GM21423 (cell line): Measurements from ENCODE around the gene AANAT.

Experiments used
- ATAC-seq: cut with Tn5 transposase; IDR thresholded peaks from one replicate; pipeline ENCODE4 v1.9.1; 2021; ENCODE audit warnings: mild to moderate bottlenecking, moderate library complexity; ENCODE audit not compliant: unreplicated experiment

AANAT gene

GRCh38 chr17:76485569-76485968 is 18.2 kb downstream of the AANAT start:
- no peak for ATAC-seq

- no peak for ATAC-seq
Measured at GRCh38 chr17:76487451-76488192, 20.2 kb downstream of the AANAT start.

- ATAC-seq = no peak
Measured at GRCh38 chr17:76490112-76490710, 22.8 kb downstream of the AANAT start.

GRCh38 chr17:76491271-76492122 is 24.1 kb downstream of the AANAT start:
- peak; percentile 16 for ATAC-seq

- peak; percentile 36 for ATAC-seq
Measured at GRCh38 chr17:76492123-76492988, 25.0 kb downstream of the AANAT start.

- peak; percentile 36 for ATAC-seq
Measured at GRCh38 chr17:76492989-76493501, 25.6 kb downstream of the AANAT start.

GRCh38 chr17:76493505-76494167 is 26.2 kb downstream of the AANAT start:
- peak; percentile 3 for ATAC-seq

GRCh38 chr17:76495663-76496400 is 28.4 kb downstream of the AANAT start:
- no peak for ATAC-seq

GRCh38 chr17:76496464-76496863 is 29.1 kb downstream of the AANAT start:
- no peak for ATAC-seq

GRCh38 chr17:76497699-76497978 is 30.2 kb downstream of the AANAT start:
- ATAC-seq = no peak

GRCh38 chr17:76497979-76498875 is 30.8 kb downstream of the AANAT start:
- ATAC-seq = no peak

- ATAC-seq = no peak
Measured at GRCh38 chr17:76498876-76499251, 31.5 kb downstream of the AANAT start.

GRCh38 chr17:76499267-76499667 is 31.9 kb downstream of the AANAT start:
- no peak for ATAC-seq

GRCh38 chr17:76500074-76500746 is 32.8 kb downstream of the AANAT start:
- ATAC-seq = no peak

GRCh38 chr17:76500747-76501017 is 33.3 kb downstream of the AANAT start:
- no peak for ATAC-seq

- peak; percentile 76 for ATAC-seq
Measured at GRCh38 chr17:76501018-76501826, 33.8 kb downstream of the AANAT start, which contains the start of gene RHBDF2. Gene RHBDF2, minus strand, starts transcription at chr17:76501423. Its CDS starts 19,899 bp downstream, at chr17:76481524.

- no peak for ATAC-seq
Measured at GRCh38 chr17:76501827-76502307, 34.5 kb downstream of the AANAT start.
